Measurements from ENCODE around the gene SDK1.

The SDK1 gene

GRCh38 chr7:3482147-3482921 is 181.3 kb downstream of the SDK1 start:
- peak; percentile 55 for TF ChIP-seq CTCF (IDR thresholded peaks at IDR 0.05; ENCODE audit: low read depth, low read length, missing control alignments)
- no peak for DNase-seq (ENCODE audit: low read depth)
- no peak overlapping the region for H3K4me3 ChIP-seq (ENCODE audit: low read depth, low read length)

DNA sequence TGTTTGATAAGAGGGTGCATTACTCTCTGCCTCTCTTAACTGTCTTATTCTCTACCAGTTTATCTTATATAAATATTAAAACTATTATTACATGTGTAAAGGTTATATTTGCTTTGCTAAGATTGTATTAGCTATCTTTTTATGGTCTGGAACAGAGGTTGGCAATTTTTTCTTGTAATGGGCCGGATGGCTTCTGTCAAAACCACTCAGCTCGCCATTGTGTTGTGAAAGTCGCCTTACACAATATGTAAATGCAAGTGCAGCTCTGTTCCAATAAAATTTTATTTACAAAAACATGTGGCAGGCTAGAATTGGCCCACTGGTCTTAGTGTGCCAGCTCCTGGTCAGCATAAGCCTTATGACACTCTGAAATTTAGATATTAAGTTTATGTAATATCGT is 185.8 kb downstream of the SDK1 start:
- H3K4me3 ChIP-seq (ENCODE audit: low read depth, low read length) = no peak overlapping the region
- no peak for TF ChIP-seq CTCF (IDR thresholded peaks at IDR 0.05; ENCODE audit: low read depth, low read length, missing control alignments)
- DNase-seq (ENCODE audit: low read depth) = no peak

- H3K4me3 ChIP-seq (ENCODE audit: low read depth, low read length) = no peak overlapping the region
- no peak for DNase-seq (ENCODE audit: low read depth)
- TF ChIP-seq CTCF (IDR thresholded peaks at IDR 0.05; ENCODE audit: low read depth, low read length, missing control alignments) = no peak
Observed at GRCh38 chr7:3488829-3489228, 187.8 kb downstream of the SDK1 start.

GRCh38 chr7:3493499-3493898 is 192.4 kb downstream of the SDK1 start:
- no peak for DNase-seq (ENCODE audit: low read depth)
- TF ChIP-seq CTCF (IDR thresholded peaks at IDR 0.05; ENCODE audit: low read depth, low read length, missing control alignments) = no peak
- H3K4me3 ChIP-seq (ENCODE audit: low read depth, low read length) = no peak overlapping the region

- no peak for TF ChIP-seq CTCF (IDR thresholded peaks at IDR 0.05; ENCODE audit: low read depth, low read length, missing control alignments)
- DNase-seq (ENCODE audit: low read depth) = no peak
- no peak overlapping the region for H3K4me3 ChIP-seq (ENCODE audit: low read depth, low read length)
Observed at GRCh38 chr7:3494947-3495346, 193.9 kb downstream of the SDK1 start.

DNA sequence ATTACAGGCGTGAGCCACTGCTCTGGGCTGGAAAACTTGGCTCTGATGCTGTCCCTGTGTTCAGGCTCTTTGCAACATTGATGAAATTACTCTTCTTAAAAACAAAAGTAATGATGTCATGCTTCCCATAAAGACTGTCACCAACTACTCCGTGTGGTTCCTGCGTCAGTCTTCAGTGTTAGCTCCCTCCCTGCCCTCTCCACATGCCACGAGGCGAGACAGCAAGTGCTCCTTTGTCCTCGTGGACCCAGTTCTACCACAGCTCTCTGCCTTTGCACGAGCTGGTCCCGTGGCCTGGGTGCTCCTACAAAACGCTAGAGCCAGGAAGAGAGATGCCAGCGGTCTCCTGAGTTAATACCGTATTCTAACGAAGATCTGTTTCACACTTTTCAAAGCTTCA is 194.5 kb downstream of the SDK1 start:
- no peak overlapping the region for H3K4me3 ChIP-seq (ENCODE audit: low read depth, low read length)
- TF ChIP-seq CTCF (IDR thresholded peaks at IDR 0.05; ENCODE audit: low read depth, low read length, missing control alignments) = no peak
- no peak for DNase-seq (ENCODE audit: low read depth)

DNA sequence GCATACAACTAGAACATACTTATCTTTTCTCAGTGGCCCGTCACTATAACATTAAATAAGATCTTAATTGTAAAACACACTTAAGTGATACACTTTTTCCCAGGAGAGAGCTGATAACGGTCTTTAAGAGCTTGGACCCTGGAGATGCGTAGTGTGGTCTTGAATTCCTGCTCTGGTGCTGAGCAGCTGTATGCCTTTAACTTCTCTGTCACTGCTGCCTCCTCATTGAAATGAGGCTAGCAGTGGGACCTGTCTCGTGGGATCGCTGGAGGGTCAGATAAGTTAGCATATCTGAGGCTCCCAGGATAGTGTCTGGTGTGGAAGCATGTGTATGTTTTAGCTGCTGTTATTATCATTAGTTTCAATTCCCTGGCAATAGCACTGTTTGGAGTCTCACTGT is 194.9 kb downstream of the SDK1 start:
- no peak for TF ChIP-seq CTCF (IDR thresholded peaks at IDR 0.05; ENCODE audit: low read depth, low read length, missing control alignments)
- H3K4me3 ChIP-seq (ENCODE audit: low read depth, low read length) = no peak overlapping the region
- DNase-seq (ENCODE audit: low read depth) = no peak
